HL-60/S4 (cell line): ENCODE results near the gene MAB21L4.

Source experiments
- in situ Hi-C: fragments of 300-500 bp; cut with MboI; formaldehyde crosslinking; loops from 2 replicates; pipeline ENCODE4 v1.14.3; 2022; ENCODE audit warnings: low sequenced_read_pairs

The MAB21L4 gene

GRCh38 chr2:240869109-240869955 is 26.6 kb downstream of the MAB21L4 start:
- in situ Hi-C loops = no loop called here

GRCh38 chr2:240868286-240869108 is 27.5 kb downstream of the MAB21L4 start, which contains the start of gene AGXT:
Gene AGXT (plus strand): TSS chr2:240868824. CDS start chr2:240868866, 42 bp downstream.
- in situ Hi-C loops = no loop called here

GRCh38 chr2:240865391-240865790 is 30.6 kb downstream of the MAB21L4 start:
- in situ Hi-C loops = no loop called here

GRCh38 chr2:240864475-240864874 is 31.5 kb downstream of the MAB21L4 start:
- in situ Hi-C loops = no loop called here

GRCh38 chr2:240861547-240861946 is 34.4 kb downstream of the MAB21L4 start:
- in situ Hi-C loops = no loop called here

- in situ Hi-C loops = no loop called here
Observed at GRCh38 chr2:240858871-240859270, 37.1 kb downstream of the MAB21L4 start.

- in situ Hi-C loops = no loop called here
Observed at GRCh38 chr2:240858321-240858720, 37.6 kb downstream of the MAB21L4 start.

GRCh38 chr2:240857039-240858008 is 38.6 kb downstream of the MAB21L4 start:
- in situ Hi-C loops = no loop called here

GRCh38 chr2:240856151-240856980 is 39.6 kb downstream of the MAB21L4 start:
- in situ Hi-C loops = no loop called here

GRCh38 chr2:240855670-240856069 is 40.3 kb downstream of the MAB21L4 start:
- in situ Hi-C loops = no loop called here

- in situ Hi-C loops = no loop called here
Observed at GRCh38 chr2:240852671-240853314, 43.2 kb downstream of the MAB21L4 start.

- in situ Hi-C loops = no loop called here
Observed at GRCh38 chr2:240851078-240851991, 44.6 kb downstream of the MAB21L4 start.

GRCh38 chr2:240850756-240851077 is 45.2 kb downstream of the MAB21L4 start:
- in situ Hi-C loops = no loop called here

GRCh38 chr2:240850026-240850425 is 45.9 kb downstream of the MAB21L4 start:
- in situ Hi-C loops = no loop called here

- in situ Hi-C loops = no loop called here
Observed at GRCh38 chr2:240848900-240849680, 46.9 kb downstream of the MAB21L4 start.

- in situ Hi-C loops = no loop called here
Observed at GRCh38 chr2:240847817-240848216, 48.1 kb downstream of the MAB21L4 start.

- in situ Hi-C loops = no loop called here
Observed at GRCh38 chr2:240846873-240847595, 48.9 kb downstream of the MAB21L4 start.
